Kidney epithelial cell (primary cell): Measurements from ENCODE around the gene PSMF1. TPM values are rescaled to one million over a fixed set of nuclear protein-coding genes. Genes with fewer than 3 reads are reported as not detected.

Source experiments
- DNase-seq: peaks from one replicate; pipeline ENCODE4 v3.0.0-alpha.2; 2010; ENCODE audit warnings: low read depth
- H3K27me3 ChIP-seq: 2 replicates; pipeline ENCODE4 v1.6.0; 2011; ENCODE audit warnings: low read length; ENCODE audit not compliant: control insufficient read depth, insufficient read depth
- H3K36me3 ChIP-seq: 2 replicates; pipeline ENCODE4 v1.5.1; 2011; ENCODE audit warnings: low read length; ENCODE audit not compliant: control insufficient read depth, insufficient read depth
- H3K4me3 ChIP-seq: 2 replicates; pipeline ENCODE4 v1.5.1; 2011; ENCODE audit warnings: low read depth, mild to moderate bottlenecking, control low read depth, low read length
- CTCF ChIP-seq: IDR thresholded peaks from 2 replicates; pipeline ENCODE4 v1.5.1; 2011; ENCODE audit warnings: mild to moderate bottlenecking, moderate library complexity, low read length, control low read depth, inconsistent platforms; ENCODE audit not compliant: insufficient read depth, poor library complexity, severe bottlenecking
- total RNA-seq: library from RNA; depleted of rRNA; stranded (reverse); fragments of >200 nt; gene quantifications from 2 replicates; pipeline ENCODE4 v1.2.3, GENCODE V29; 2015

PSMF1 gene
- total RNA-seq, 1 donor from 2014 or later: 323 TPM

- TF ChIP-seq CTCF: no peak
- no peak overlapping the region for H3K4me3 ChIP-seq
- H3K27me3 ChIP-seq: no peaks in the 10 kb centered on the region
- no peak for DNase-seq
- H3K36me3 ChIP-seq: peaks cover 3% of the 10 kb centered on the region
These were observed 48.7 kb downstream of the PSMF1 start for GRCh38 chr20:1166948-1167720.

DNA sequence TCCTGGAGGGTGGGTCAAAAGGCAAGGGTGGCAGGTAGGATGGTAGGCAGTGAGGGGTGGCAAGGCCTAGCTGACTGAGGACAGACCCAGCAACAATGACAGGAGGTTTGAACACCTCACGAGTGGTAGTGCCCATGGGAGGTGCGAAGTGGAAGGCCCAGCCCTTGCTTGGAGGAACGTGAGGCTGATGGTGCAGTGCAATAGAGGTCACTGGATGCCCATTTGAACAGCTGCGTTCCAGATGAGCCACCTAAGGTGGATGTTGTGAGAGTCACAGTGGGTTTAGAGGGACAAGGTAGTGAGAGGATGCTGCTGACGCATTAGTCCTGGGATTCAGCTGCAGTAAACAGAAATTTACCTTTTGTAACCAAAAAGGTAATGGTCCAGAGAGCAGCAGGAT, 50.8 kb downstream of the PSMF1 start:
- Histone ChIP-seq H3K36me3 (peaks cover 2% of the 10 kb centered on the region), H3K27me3 (no peaks in the 10 kb centered on the region), H3K4me3 (no peak overlapping the region)
- DNase-seq: no peak
- no peak for TF ChIP-seq CTCF

DNA sequence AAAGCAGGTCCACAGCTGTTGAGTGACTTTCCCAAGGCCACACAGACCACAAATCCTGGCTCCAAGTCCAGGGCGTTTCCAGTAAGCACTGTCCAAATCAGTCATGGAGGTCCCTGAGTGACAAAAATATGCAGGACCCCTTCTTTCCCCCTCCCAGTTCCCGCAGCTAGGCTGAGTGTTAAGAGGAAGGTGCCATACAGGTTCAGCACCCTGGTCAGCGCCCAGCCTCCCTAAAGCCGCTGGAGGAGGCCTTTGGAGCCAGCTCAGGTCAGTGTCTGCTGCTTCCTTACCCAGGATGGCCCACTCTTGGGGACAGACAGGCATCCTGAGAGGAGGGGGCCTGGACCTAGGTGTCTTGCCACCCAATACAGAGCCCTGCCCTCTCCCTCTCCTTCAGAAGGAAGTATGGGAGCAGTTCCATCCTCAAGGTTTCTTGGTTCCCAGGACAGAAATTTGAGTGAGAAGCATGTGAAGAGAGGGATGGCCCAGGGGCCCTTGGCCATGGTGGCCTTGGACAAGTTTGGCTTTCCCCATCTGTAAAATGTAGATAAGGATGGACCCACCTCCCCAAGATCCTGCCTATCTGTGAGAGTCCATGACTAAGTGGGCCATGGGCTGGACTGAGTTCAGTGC, 53.2 kb downstream of the PSMF1 start:
- no peak for TF ChIP-seq CTCF
- Histone ChIP-seq H3K36me3 (peaks cover 2% of the 10 kb centered on the region), H3K27me3 (no peaks in the 10 kb centered on the region), H3K4me3 (no peak overlapping the region)
- no peak for DNase-seq

DNA sequence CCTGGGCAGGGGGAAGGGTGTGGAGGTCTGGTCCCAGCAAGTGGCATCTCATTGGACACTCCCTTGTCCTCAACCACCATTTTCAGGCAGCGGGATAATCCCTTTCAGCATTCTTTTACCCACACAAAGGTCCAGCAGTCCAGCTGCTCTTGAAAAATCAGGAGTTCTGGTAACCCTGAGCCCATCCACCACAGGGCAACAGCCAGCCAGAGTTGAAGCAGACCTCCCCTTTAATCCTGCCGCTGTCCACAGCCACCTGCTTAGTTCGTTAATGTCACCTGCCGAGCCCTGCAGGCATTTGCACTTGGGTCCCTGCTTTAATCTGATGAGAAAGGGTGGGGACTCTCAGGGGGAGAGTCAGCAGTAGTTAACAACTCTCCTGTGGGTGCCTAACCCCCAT, 55.3 kb downstream of the PSMF1 start:
- no peak for DNase-seq
- no peak overlapping the region for H3K4me3 ChIP-seq
- TF ChIP-seq CTCF: no peak
- H3K27me3 ChIP-seq: no peaks in the 10 kb centered on the region
- H3K36me3 ChIP-seq: peaks cover 2% of the 10 kb centered on the region

DNA sequence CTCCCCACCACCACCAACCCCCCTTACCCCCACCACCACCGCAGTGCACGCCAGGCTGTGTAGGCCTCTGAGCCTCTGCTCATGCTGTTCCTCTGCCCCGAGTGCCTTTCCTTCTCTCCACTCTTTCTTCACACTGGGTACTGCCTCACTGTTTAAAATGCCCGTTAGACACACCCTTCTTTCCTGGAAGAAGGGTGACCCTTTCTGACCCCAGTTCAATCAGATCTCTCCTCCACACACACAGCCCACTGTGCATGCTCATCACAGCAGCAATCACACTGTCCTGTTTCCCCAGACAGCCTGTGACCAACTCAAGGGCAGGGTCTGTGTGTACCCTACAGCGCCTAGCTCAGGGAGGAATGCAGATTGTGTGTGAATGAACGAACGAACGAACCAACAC, 56.4 kb downstream of the PSMF1 start:
- no peaks in the 10 kb centered on the region for H3K36me3 ChIP-seq
- H3K27me3 ChIP-seq: no peaks in the 10 kb centered on the region
- TF ChIP-seq CTCF: no peak
- DNase-seq: no peak
- no peak overlapping the region for H3K4me3 ChIP-seq

DNA sequence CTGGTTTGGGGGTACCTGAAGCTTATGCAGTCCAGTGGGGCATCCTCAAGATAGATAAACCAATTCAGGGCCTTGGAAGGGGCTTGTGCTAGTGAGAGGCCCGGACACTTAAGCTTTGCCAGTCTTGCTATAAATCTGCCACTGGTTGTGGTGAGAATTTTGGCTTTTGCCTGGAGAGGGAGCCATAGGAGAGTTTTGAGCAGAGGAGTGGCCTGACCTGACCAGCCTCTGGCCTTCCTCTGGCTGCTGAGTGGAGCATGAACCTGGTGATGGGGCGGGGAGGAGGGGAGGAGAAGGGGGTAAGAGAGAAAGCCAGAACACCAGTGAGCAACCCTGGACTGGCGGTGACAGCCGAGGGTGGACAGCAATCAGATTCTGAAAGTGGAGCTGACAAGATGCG, 59.3 kb downstream of the PSMF1 start:
- no peak for DNase-seq
- no peak for TF ChIP-seq CTCF

More for the DNA sequence above, 59.3 kb downstream of the PSMF1 start:
- H3K36me3 ChIP-seq: no peaks in the 10 kb centered on the region
- peaks cover 5% of the 10 kb centered on the region for H3K27me3 ChIP-seq
- no peak overlapping the region for H3K4me3 ChIP-seq
